WTC11 (cell line): Measurements from ENCODE around the gene PARD3B. TPM values are rescaled to one million over a fixed set of nuclear protein-coding genes. Genes with fewer than 3 reads are reported as not detected.

Experiments
- ATAC-seq: fragments of 200-7000 bp; cut with Tn5 transposase; 2 replicates; pipeline ENCODE4 v1.10.0; 2021; ENCODE audit warnings: mild to moderate bottlenecking, moderate library complexity
- CTCF ChIA-PET: fragments of 300-600 bp; sonication (Branson Sonifier 250); formaldehyde crosslinking; loops from one replicate; lab custom pipeline; 2021; ENCODE audit warnings: antibody characterized with exemption; lab: Charles Lee
- POLR2A ChIA-PET: fragments of 350-600 bp; sonication (Branson Sonifier 250); formaldehyde crosslinking; loops from one replicate; lab custom pipeline; 2021; ENCODE audit warnings: antibody characterized with exemption; lab: Charles Lee
- DNase-seq: peaks from one replicate; pipeline ENCODE4 v3.0.0; 2021; ENCODE audit warnings: low spot score
- H3K27ac Mint-ChIP-seq: 2 replicates; pipeline ENCODE4 v1.8.0; 2021; ENCODE audit warnings: mixed read lengths
- H3K27me3 Mint-ChIP-seq: 2 replicates; pipeline ENCODE4 v1.8.0; 2021; ENCODE audit warnings: low read depth, mild to moderate bottlenecking, moderate library complexity, mixed read lengths
- H3K36me3 Mint-ChIP-seq: 2 replicates; pipeline ENCODE4 v1.8.0; 2021; ENCODE audit warnings: mixed read lengths
- H3K4me1 Mint-ChIP-seq: 2 replicates; pipeline ENCODE4 v1.8.0; 2022; ENCODE audit warnings: mixed read lengths
- H3K4me3 Mint-ChIP-seq: 2 replicates; pipeline ENCODE4 v1.8.0; 2021; ENCODE audit warnings: mild to moderate bottlenecking, moderate library complexity, mixed read lengths
- H3K9me3 Mint-ChIP-seq: 2 replicates; pipeline ENCODE4 v1.8.0; 2021; ENCODE audit warnings: mixed read lengths
- ATF2 ChIP-seq: sonication (generic); formaldehyde crosslinking; IDR thresholded peaks from 2 replicates; pipeline ENCODE4 v1.8.1; 2022; ENCODE audit warnings: low read depth, missing genetic modification reagents, borderline replicate concordance
- ATF3 ChIP-seq: sonication (generic); formaldehyde crosslinking; conservative IDR thresholded peaks from 2 replicates; pipeline ENCODE4 v1.8.1; 2022; ENCODE audit warnings: mild to moderate bottlenecking, missing genetic modification reagents
- CREB1 ChIP-seq: sonication (generic); formaldehyde crosslinking; IDR thresholded peaks from 2 replicates; pipeline ENCODE4 v1.8.0; 2023; ENCODE audit warnings: mild to moderate bottlenecking, missing genetic modification reagents
- ELF4 ChIP-seq: sonication (generic); formaldehyde crosslinking; IDR thresholded peaks from 2 replicates; pipeline ENCODE4 v1.8.1; 2022; ENCODE audit warnings: low read depth, mild to moderate bottlenecking, moderate library complexity, missing genetic modification reagents
- FOXP4 ChIP-seq: sonication (generic); formaldehyde crosslinking; IDR thresholded peaks from 2 replicates; pipeline ENCODE4 v1.8.0; 2022; ENCODE audit warnings: mild to moderate bottlenecking, missing genetic modification reagents
- GTF2I ChIP-seq: fragments of 250-450 bp; sonication (Bioruptor Pico); conservative IDR thresholded peaks from 2 replicates; pipeline ENCODE4 v1.4.0; 2021; ENCODE audit warnings: mild to moderate bottlenecking
- IRF2 ChIP-seq: sonication (generic); formaldehyde crosslinking; IDR thresholded peaks from 2 replicates; pipeline ENCODE4 v1.8.0; 2022; ENCODE audit warnings: low read depth, missing genetic modification reagents, borderline replicate concordance
- MYBL2 ChIP-seq: sonication (generic); formaldehyde crosslinking; IDR thresholded peaks from 2 replicates; pipeline ENCODE4 v1.8.1; 2023; ENCODE audit warnings: mild to moderate bottlenecking, moderate library complexity, missing genetic modification reagents
- NFYB ChIP-seq: sonication (generic); formaldehyde crosslinking; conservative IDR thresholded peaks from 2 replicates; pipeline ENCODE4 v1.8.0; 2022; ENCODE audit warnings: low read depth, missing genetic modification reagents
- PRDM15 ChIP-seq: sonication (generic); formaldehyde crosslinking; IDR thresholded peaks from 2 replicates; pipeline ENCODE4 v1.8.0; 2022; ENCODE audit warnings: missing genetic modification reagents
- PRRX2 ChIP-seq: fragments of 250-450 bp; sonication (Bioruptor Pico); IDR thresholded peaks from 2 replicates; pipeline ENCODE4 v1.8.0; 2021; ENCODE audit warnings: mild to moderate bottlenecking
- SMAD3 ChIP-seq: sonication (generic); formaldehyde crosslinking; IDR thresholded peaks from 2 replicates; pipeline ENCODE4 v1.8.0; 2022; ENCODE audit warnings: missing genetic modification reagents, mild to moderate bottlenecking, borderline replicate concordance
- ZNF532 ChIP-seq: fragments of 250-450 bp; sonication (Bioruptor Pico); IDR thresholded peaks from 2 replicates; pipeline ENCODE4 v1.9.0; 2021; ENCODE audit warnings: mild to moderate bottlenecking, borderline replicate concordance
- total RNA-seq: library from RNA; stranded (reverse); gene quantifications from 3 replicates; pipeline ENCODE4 v1.2.3, GENCODE V29; 2021
- TF ChIP-seq, protein P1 (sequence below): sonication (generic); formaldehyde crosslinking; IDR thresholded peaks from 2 replicates; pipeline ENCODE4 v1.8.1; 2023; ENCODE audit warnings: mild to moderate bottlenecking, missing genetic modification reagents
- TF ChIP-seq, protein P2 (sequence below): sonication (generic); formaldehyde crosslinking; IDR thresholded peaks from 2 replicates; pipeline ENCODE4 v1.8.0; 2023; ENCODE audit warnings: missing genetic modification reagents, mild to moderate bottlenecking, borderline replicate concordance
- TF ChIP-seq, protein P3 (sequence below): fragments of 200-600 bp; IDR thresholded peaks from 2 replicates; pipeline ENCODE4 v1.8.0; 2022; ENCODE audit warnings: antibody characterized with exemption

Gene PARD3B
- total RNA-seq, 1 experiment from 2014 or later = 5.6 TPM

- no peak for TF ChIP-seq FOXP4
- TF ChIP-seq ATF2 (CRISPR knock-in tag) = no peak
- TF ChIP-seq GTF2I (CRISPR knock-in tag) = no peak
- TF ChIP-seq NFYB (CRISPR knock-in tag) = no peak
- no peak for TF ChIP-seq MYBL2 (CRISPR knock-in tag)
- TF ChIP-seq CREB1 = no peak
- TF ChIP-seq, protein P1, sequence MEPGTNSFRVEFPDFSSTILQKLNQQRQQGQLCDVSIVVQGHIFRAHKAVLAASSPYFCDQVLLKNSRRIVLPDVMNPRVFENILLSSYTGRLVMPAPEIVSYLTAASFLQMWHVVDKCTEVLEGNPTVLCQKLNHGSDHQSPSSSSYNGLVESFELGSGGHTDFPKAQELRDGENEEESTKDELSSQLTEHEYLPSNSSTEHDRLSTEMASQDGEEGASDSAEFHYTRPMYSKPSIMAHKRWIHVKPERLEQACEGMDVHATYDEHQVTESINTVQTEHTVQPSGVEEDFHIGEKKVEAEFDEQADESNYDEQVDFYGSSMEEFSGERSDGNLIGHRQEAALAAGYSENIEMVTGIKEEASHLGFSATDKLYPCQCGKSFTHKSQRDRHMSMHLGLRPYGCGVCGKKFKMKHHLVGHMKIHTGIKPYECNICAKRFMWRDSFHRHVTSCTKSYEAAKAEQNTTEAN = no peak
- no peak for TF ChIP-seq ZNF532 (CRISPR knock-in tag)
Observed at GRCh38 chr2:205501826-205502225, 956.6 kb downstream of the PARD3B start (continued).

- H3K36me3 Mint-ChIP-seq = no peaks in the 10 kb centered on the region
- peaks cover 13% of the 10 kb centered on the region for H3K9me3 Mint-ChIP-seq
- no peak overlapping the region for H3K27ac Mint-ChIP-seq
- no peaks in the 10 kb centered on the region for H3K27me3 Mint-ChIP-seq
- no peak for DNase-seq
- no peak overlapping the region for H3K4me3 Mint-ChIP-seq
- no peak for ATAC-seq
- ChIA-PET POLR2A (no interaction called here), CTCF (no interaction called here)
- peaks cover 3% of the 10 kb centered on the region for H3K4me1 Mint-ChIP-seq
- TF ChIP-seq SMAD3 (CRISPR knock-in tag) = no peak
- TF ChIP-seq ELF4 = no peak
- TF ChIP-seq, protein P2, sequence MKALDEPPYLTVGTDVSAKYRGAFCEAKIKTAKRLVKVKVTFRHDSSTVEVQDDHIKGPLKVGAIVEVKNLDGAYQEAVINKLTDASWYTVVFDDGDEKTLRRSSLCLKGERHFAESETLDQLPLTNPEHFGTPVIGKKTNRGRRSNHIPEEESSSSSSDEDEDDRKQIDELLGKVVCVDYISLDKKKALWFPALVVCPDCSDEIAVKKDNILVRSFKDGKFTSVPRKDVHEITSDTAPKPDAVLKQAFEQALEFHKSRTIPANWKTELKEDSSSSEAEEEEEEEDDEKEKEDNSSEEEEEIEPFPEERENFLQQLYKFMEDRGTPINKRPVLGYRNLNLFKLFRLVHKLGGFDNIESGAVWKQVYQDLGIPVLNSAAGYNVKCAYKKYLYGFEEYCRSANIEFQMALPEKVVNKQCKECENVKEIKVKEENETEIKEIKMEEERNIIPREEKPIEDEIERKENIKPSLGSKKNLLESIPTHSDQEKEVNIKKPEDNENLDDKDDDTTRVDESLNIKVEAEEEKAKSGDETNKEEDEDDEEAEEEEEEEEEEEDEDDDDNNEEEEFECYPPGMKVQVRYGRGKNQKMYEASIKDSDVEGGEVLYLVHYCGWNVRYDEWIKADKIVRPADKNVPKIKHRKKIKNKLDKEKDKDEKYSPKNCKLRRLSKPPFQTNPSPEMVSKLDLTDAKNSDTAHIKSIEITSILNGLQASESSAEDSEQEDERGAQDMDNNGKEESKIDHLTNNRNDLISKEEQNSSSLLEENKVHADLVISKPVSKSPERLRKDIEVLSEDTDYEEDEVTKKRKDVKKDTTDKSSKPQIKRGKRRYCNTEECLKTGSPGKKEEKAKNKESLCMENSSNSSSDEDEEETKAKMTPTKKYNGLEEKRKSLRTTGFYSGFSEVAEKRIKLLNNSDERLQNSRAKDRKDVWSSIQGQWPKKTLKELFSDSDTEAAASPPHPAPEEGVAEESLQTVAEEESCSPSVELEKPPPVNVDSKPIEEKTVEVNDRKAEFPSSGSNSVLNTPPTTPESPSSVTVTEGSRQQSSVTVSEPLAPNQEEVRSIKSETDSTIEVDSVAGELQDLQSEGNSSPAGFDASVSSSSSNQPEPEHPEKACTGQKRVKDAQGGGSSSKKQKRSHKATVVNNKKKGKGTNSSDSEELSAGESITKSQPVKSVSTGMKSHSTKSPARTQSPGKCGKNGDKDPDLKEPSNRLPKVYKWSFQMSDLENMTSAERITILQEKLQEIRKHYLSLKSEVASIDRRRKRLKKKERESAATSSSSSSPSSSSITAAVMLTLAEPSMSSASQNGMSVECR (CRISPR knock-in tag) = no peak
- TF ChIP-seq PRRX2 = no peak
- no peak for TF ChIP-seq PRDM15
- TF ChIP-seq ATF3 (CRISPR knock-in tag) = no peak
- TF ChIP-seq, protein P3, sequence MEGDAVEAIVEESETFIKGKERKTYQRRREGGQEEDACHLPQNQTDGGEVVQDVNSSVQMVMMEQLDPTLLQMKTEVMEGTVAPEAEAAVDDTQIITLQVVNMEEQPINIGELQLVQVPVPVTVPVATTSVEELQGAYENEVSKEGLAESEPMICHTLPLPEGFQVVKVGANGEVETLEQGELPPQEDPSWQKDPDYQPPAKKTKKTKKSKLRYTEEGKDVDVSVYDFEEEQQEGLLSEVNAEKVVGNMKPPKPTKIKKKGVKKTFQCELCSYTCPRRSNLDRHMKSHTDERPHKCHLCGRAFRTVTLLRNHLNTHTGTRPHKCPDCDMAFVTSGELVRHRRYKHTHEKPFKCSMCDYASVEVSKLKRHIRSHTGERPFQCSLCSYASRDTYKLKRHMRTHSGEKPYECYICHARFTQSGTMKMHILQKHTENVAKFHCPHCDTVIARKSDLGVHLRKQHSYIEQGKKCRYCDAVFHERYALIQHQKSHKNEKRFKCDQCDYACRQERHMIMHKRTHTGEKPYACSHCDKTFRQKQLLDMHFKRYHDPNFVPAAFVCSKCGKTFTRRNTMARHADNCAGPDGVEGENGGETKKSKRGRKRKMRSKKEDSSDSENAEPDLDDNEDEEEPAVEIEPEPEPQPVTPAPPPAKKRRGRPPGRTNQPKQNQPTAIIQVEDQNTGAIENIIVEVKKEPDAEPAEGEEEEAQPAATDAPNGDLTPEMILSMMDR = no peak
- TF ChIP-seq IRF2 = no peak
Observed at GRCh38 chr2:205505371-205505770, 960.1 kb downstream of the PARD3B start.
